Psoas muscle (tissue), 8 donors: ENCODE results near the gene NT5DC1. TPM values are rescaled to one million over a fixed set of nuclear protein-coding genes. Genes with fewer than 3 reads are reported as not detected.

Experiments used
- ATAC-seq, 4 donors: fragments of 200-7000 bp; cut with Tn5 transposase; one replicate each; pipeline ENCODE4 v1.9.1; 2020; ENCODE audit warnings: moderate library complexity in 3 of 4, mild to moderate bottlenecking in 2 of 4
- DNase-seq, 2 donors: peaks; one replicate each; pipeline ENCODE4 v3.0.0-alpha.2; 2020
- H3K27ac ChIP-seq: fragments of 200-600 bp; one replicate; pipeline ENCODE4 v1.8.0; 2022
- H3K27me3 ChIP-seq, 3 donors: fragments of 200-600 bp in 1 of 3; one replicate each; pipeline versions ENCODE4 v1.6.1 to v1.8.0; 2013 to 2022; ENCODE audit warnings: low read length in 2 of 3, mild to moderate bottlenecking in 2 of 3, moderate library complexity in 1 of 3; ENCODE audit not compliant: insufficient read depth in 3 of 3
- H3K36me3 ChIP-seq, 2 donors: fragments of 200-600 bp in 1 of 2; one replicate each; pipeline versions ENCODE4 v1.6.1 to v1.8.0; 2013 to 2022; ENCODE audit warnings: low read depth in 1 of 2, mild to moderate bottlenecking in 1 of 2, moderate library complexity in 1 of 2; ENCODE audit not compliant: insufficient read depth in 1 of 2
- H3K4me1 ChIP-seq: fragments of 200-600 bp; one replicate; pipeline ENCODE4 v1.8.0; 2022
- H3K4me3 ChIP-seq: fragments of 200-600 bp; one replicate; pipeline ENCODE4 v1.8.0; 2022; ENCODE audit warnings: mild to moderate bottlenecking
- H3K9me3 ChIP-seq: fragments of 200-600 bp; one replicate; pipeline ENCODE4 v1.8.0; 2022
- WGBS, 3 donors: extraction: QIAGEN DNeasy Blood & Tissue Kit; methylation state at CpG; one replicate each; pipeline versions ENCODE4 v1.1.6 to v1.1.7; 2013; 5-methylcytosine and 5-hydroxymethylcytosine counted together
- intact Hi-C, 2 donors: fragments of 100-400 bp; cut with DNase I; formaldehyde crosslinking; loops; one replicate each; pipeline versions ENCODE4 v1.11.0 to v1.14.2; 2022
- polyA plus RNA-seq, 3 donors: library from polyadenylated mRNA; stranded (reverse); fragments of 200-250 nt; gene quantifications; one replicate each; pipeline ENCODE4 v1.2.3, GENCODE V29; 2013
- total RNA-seq, 4 donors: library from RNA; stranded (reverse); fragmentation: NEBNext Ultra II Directional in 2 of 4; extraction: Animal tissue kit (Norgen Biotek cat#: 25700) in 2 of 4; gene quantifications; one replicate each; pipeline versions ENCODE4 v1.2.1 to v1.2.4, GENCODE V29; 2021 to 2023
- TF ChIP-seq, protein P1 (sequence below): fragments of 200-600 bp; IDR thresholded peaks from one replicate; pipeline ENCODE4 v1.8.0; 2022; ENCODE audit warnings: antibody characterized with exemption
- donor health status: healthy with polysubstance abuse.
- donor health status: DM: no; HTN: no; CAD: no; lungs with moderate emphysema.
- donor health status: Bipolar disorder and iron deficiency.
- donor health status: healthy.
- donor health status: DM: yes; HTN: yes; CAD: no.
- donor health status: DM: no; HTN: no; CAD: no.
- donor health status: DM: no; HTN: no; CAD: no.
- donor health status: DM: yes; HTN: yes; CAD: no.

NT5DC1 gene
- total and polyA plus RNA-seq, 7 donors, result 4.6 to 30.9 (median 26.7) TPM

DNA sequence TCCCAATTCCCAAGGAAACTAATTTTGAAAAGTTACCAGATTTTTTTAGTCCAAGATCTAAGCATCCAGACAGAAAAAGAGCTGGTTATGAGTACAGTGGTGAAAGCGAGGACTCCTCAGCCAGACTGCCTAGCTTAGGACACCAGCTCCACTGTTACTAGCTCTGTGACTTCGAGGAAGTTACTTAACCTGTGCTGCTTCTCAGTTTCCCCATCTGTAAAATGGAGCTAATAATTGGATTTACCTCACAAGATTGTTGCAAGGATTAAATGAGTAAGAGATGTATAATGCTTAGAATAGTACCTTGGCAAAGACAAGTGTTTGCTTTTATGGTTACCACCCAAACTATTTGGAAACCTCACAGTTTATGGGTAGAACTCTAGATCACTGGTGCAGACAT is 1.1 kb downstream of the NT5DC1 start:
- TF ChIP-seq, protein P1, sequence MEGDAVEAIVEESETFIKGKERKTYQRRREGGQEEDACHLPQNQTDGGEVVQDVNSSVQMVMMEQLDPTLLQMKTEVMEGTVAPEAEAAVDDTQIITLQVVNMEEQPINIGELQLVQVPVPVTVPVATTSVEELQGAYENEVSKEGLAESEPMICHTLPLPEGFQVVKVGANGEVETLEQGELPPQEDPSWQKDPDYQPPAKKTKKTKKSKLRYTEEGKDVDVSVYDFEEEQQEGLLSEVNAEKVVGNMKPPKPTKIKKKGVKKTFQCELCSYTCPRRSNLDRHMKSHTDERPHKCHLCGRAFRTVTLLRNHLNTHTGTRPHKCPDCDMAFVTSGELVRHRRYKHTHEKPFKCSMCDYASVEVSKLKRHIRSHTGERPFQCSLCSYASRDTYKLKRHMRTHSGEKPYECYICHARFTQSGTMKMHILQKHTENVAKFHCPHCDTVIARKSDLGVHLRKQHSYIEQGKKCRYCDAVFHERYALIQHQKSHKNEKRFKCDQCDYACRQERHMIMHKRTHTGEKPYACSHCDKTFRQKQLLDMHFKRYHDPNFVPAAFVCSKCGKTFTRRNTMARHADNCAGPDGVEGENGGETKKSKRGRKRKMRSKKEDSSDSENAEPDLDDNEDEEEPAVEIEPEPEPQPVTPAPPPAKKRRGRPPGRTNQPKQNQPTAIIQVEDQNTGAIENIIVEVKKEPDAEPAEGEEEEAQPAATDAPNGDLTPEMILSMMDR, result no peak
- Histone ChIP-seq H3K27ac (peak overlapping the region; percentile 95), H3K36me3 (peaks cover 0 to 2% of the 10 kb centered on the region in 2 donors), H3K4me1 (peaks cover 52% of the 10 kb centered on the region), H3K4me3 (peak overlapping the region; percentile 87), H3K9me3 (no peaks in the 10 kb centered on the region), H3K27me3 (no peaks in the 10 kb centered on the region)
- no peak for DNase-seq
- no peak for ATAC-seq
- intact Hi-C loops, result loop anchor here (2.0 to 5.0 kb wide), 2 partner anchors 39 to 91 kb away; partner anchors contain the start of gene FRK (in 1 of the 2)
- WGBS, 3 donors, result 62 to 69% (median 69%) methylated on average over 2 of the region's 2 CpGs

- intact Hi-C loops, result loop anchor here in 1 of 2 donors (5.0 kb wide), 1 partner anchor 41 kb away; the partner anchor contains the start of gene FRK
- no peak overlapping the region for H3K4me3 ChIP-seq
- DNase-seq (no peak), ATAC-seq (no peak)
- no peak overlapping the region for H3K27ac ChIP-seq
- peaks cover 0 to 11% of the 10 kb centered on the region in 2 donors for H3K36me3 ChIP-seq
- H3K9me3 ChIP-seq, result no peaks in the 10 kb centered on the region
- WGBS, 3 donors, result 69 to 84% (median 79%) methylated on average over 4 of the region's 4 CpGs
- TF ChIP-seq, protein P1, result no peak
- no peaks in the 10 kb centered on the region for H3K27me3 ChIP-seq
- peaks cover 52% of the 10 kb centered on the region for H3K4me1 ChIP-seq
Observed at GRCh38 chr6:116102873-116103272, 2.2 kb downstream of the NT5DC1 start.

DNA sequence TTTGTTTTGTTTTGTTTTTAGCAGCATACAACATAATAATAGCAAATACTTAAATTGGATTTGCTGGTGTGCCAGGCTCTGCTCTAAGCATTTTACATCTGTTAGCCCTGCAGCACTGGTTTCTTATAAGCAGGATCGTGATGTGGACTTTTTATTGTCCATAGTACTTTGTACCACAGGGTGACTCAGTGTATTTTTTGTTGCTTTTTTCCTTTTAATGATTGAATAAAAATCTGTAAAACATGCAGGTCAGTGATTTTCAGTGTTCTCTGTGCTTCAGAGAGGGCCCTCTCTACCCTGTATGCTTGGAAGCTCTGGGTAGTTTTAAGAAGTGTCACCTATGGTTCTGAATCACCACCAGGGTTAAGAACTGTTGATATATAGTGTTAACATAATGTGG is 4.0 kb downstream of the NT5DC1 start:
- Histone ChIP-seq H3K9me3 (no peaks in the 10 kb centered on the region), H3K4me1 (peaks cover 50% of the 10 kb centered on the region), H3K36me3 (peaks cover 0 to 26% of the 10 kb centered on the region in 2 donors), H3K27ac (no peak overlapping the region), H3K4me3 (no peak overlapping the region), H3K27me3 (no peaks in the 10 kb centered on the region)
- intact Hi-C loops, result loop anchor here in 1 of 2 donors (5.0 kb wide), 1 partner anchor 42 kb away; the partner anchor contains the start of gene FRK
- DNase-seq (no peak), ATAC-seq (no peak)
- TF ChIP-seq, protein P1, result no peak
- 87 to 97% (median 95%) methylated on average over 1 of the region's 1 CpG for WGBS, 3 donors

DNA sequence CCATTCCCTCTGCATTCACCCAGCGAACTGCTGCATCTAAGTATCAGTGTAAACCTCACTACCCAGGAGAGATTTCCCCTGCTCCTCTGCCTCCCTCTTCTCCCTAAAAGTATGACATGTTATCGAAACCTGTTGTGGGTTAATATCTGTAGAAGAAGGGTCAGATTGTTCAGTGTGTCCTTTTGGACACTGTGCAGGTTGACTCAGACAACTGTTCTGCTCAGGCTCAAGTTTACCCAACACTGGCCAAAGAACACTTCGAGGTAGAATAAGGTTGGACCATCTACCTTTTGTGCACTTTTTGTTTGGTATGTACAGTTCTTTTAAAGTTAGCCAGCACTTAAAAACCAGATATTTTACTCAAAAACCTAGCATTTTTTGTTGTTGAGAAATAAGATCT is 4.6 kb downstream of the NT5DC1 start:
- Histone ChIP-seq H3K9me3 (no peaks in the 10 kb centered on the region), H3K36me3 (peaks cover 2 to 31% of the 10 kb centered on the region in 2 donors), H3K4me3 (no peak overlapping the region), H3K27ac (no peak overlapping the region), H3K4me1 (peaks cover 44% of the 10 kb centered on the region), H3K27me3 (no peaks in the 10 kb centered on the region)
- WGBS, 3 donors, result 55 to 77% (median 63%) methylated on average over 3 of the region's 3 CpGs
- TF ChIP-seq, protein P1, result no peak
- intact Hi-C loops, result no loop called here
- DNase-seq (no peak), ATAC-seq (no peak)

- TF ChIP-seq, protein P1, result no peak
- 30 to 48% (median 40%) methylated on average over 1 of the region's 1 CpG for WGBS, 3 donors
- Histone ChIP-seq H3K4me1 (peaks cover 44% of the 10 kb centered on the region), H3K27me3 (no peaks in the 10 kb centered on the region), H3K27ac (no peak overlapping the region), H3K4me3 (no peak overlapping the region), H3K36me3 (peaks cover 6 to 40% of the 10 kb centered on the region in 2 donors), H3K9me3 (no peaks in the 10 kb centered on the region)
- DNase-seq, result no peak
- intact Hi-C loops, result no loop called here
- ATAC-seq, result no peak
Observed at GRCh38 chr6:116106146-116106545, 5.5 kb downstream of the NT5DC1 start.
